RPMI7951 (cell line): ENCODE results near the gene UBAP1. TPM values are rescaled to one million over a fixed set of nuclear protein-coding genes. Genes with fewer than 3 reads are reported as not detected.
"Not testable (repeated sequence)": the region's sequence is repeated elsewhere in the genome, so short reads cannot be mapped to it uniquely, and the experiment has no call there.

Experiments used
- DNase-seq: peaks from one replicate; pipeline ENCODE4 v3.0.0-alpha.2; 2012; ENCODE audit warnings: low read depth
- total RNA-seq: library from RNA; depleted of rRNA; stranded (reverse); fragments of >200 nt; shearing (Covaris generic); gene quantifications from 2 replicates; pipeline ENCODE4 v1.2.3, GENCODE V29; 2014

Gene UBAP1
- total RNA-seq, 1 experiment from 2014 or later = 24.0 TPM

DNA sequence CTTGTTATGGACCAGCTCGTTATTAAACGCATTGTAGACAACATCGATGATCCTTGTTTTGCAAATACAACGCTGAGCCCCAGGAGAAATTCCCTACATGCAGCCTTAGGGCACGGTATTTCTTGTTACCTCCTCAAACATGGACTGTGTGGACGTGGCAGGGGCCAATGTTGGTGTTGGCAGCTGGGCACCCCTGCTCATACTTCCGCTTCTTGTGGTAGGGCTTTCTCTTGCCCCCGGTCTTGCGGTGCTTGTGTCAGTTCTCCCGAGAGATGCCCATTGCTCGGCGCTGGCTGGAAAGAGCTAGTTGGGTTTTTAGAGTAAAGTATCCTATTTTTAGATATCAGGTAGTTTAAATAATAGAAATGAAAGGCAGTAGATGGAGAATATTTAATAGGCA lies 45.5 kb downstream of the UBAP1 start:
- no peak for DNase-seq

DNA sequence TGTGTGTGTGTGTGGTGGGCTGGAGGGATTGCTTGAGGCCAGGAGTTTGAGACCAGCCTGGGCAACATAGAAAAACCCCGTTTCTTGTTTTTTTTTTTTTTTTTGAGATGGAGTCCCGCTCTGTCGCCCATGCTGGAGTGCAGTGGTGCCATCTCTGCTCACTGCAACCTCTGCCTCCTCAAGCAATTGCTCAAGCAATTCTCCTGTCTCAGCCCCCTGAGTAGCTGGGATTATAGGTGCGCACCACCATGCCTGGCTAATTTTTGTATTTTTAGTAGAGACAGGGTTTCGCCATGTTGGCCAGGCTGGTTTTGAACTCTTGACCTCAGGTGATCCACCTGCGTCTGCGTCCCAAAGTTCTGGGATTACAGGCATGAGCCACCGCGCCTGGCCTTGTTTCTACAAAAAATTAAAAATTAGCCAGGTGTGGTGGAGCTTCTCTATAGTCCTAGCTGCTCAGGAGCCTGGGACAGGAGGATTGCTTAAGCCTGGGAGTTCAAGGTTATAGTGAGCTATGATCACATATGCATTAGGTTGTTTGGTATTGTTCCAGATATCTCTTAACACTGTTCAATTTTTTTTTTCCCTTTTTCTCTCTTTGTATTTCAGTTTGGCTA lies 47.4 kb downstream of the UBAP1 start:
- DNase-seq = not testable (repeated sequence)

DNA sequence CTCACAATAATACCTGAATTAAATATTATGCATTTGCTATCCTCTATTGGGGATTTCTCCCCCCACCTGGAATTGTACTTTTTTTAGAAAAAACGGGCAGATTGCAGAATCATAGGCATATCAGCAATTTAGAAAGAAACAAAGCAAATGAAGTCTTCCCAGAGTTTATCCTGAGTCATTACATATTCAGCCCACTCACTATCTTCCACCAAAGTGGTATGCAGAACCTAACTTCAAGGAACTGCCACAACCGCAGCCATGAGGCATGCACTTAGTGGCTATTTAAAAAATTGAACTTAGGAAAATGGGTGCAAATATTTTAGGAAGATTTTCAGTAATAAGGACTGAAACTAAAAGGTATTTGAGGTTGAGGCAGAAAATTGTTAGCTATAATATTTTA lies 48.6 kb downstream of the UBAP1 start:
- DNase-seq = no peak

DNA sequence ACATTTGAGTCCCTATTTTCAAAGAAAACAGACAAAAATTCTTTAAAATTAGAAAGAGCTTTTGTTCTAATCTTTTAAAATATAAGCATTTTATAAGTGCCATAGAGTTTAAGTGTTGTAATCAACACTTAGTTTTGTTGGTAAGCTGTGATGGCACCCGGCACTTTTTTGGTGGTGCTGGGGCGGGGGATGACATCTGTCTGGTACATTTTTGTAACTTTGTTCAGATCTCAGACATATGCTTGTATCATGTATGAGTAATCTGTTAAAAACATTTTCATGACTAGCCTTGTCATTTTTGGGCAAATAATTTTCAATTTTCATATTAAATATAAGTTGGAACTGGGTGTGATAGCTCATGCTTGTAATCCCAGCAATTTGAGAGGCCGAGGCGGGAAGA lies 51.7 kb downstream of the UBAP1 start:
- DNase-seq = no peak

DNA sequence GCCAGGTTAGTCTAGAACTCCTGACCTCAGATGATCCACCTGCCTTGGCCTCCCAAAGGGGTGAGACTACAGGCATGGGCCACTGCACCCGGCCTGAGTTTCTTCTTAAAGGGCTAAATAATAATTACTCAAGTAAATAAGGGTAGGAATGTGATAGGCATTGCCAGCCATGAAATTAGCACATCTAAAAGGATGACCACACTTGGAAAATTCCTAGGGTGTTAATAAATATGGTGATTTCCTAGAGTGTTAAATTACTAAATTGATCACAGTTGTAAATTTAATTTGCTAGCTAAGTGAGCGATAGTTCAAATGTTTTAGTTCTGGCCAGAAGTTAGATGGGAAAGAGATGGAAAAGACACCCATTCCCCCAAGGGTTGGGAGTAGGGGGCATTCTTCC lies 53.4 kb downstream of the UBAP1 start:
- DNase-seq = no peak

DNA sequence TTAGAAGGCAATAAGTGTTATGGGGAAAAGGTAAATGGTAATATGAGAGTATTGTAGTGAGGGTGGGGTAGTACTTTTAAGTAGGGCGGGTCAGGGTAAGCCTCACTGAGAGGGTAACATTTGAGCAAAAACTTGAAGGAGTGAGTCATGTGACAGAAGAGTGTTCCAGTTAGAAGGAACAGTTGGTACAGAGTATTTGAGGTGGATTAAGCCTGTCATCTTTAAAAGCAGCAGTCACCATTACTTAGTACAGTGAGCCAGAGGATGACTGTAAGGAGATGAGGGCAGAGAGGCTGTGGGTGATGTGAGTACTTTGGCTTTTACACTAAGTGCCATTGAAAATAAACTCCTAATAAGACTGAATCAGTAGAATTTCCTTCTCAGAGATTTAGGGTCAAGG lies 54.8 kb downstream of the UBAP1 start:
- DNase-seq = no peak

DNA sequence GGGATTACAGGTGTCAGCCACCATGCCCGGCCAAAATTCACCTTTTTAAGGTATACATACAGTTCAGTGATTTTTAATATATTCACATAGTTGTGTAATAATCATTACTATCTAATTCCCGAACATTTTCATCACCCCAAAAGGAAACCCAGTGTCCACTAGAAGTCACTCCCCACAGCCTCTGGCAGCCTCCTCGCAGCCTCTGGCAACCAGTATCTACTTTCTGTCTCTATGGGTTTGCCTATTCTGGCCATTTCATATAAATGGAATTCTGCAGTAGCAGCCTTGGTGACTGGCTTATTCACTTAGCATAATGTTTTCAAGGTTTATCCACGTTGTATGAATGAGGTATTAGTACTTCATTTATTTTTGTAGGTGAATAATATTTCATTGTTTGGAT lies 59.0 kb downstream of the UBAP1 start:
- no peak for DNase-seq

DNA sequence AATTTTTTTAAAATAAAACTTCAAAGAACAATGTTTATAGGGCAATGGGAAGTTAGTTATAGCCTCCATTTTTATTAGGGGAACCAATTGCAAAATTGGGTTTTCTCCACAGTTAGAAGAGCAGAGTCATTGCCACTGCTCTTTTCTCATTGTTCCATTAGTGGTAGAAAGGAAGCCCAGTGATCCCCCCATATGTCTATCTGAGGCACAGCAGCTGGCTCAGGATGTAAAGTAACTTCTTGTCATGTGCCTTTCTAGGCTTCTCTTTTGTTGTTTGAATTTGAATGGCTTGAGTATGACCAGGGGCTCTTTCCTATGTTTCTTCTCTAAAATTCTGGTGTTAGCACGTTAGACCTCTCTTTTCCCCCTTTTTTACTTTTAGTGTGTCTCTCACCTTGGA lies 61.2 kb downstream of the UBAP1 start:
- no peak for DNase-seq

DNA sequence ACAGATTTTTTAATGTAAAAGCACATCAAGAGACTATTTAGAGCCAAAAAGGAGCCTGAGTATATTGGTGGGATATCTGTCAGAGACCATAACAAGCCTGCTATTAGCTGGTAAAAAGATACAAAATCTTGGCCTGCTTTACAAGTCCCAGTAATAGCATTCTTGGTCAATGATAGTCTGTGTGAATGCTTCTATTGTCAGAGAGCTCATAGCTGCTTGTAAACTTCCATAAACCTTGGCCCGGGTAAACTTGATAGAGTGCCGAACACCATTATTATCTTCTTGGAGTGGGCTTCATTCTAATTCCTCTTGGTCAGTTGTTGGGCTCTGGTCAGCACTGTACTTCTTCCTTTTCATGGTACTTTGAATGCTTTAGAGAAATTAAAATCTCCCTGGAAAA lies 64.0 kb downstream of the UBAP1 start:
- DNase-seq = no peak

DNA sequence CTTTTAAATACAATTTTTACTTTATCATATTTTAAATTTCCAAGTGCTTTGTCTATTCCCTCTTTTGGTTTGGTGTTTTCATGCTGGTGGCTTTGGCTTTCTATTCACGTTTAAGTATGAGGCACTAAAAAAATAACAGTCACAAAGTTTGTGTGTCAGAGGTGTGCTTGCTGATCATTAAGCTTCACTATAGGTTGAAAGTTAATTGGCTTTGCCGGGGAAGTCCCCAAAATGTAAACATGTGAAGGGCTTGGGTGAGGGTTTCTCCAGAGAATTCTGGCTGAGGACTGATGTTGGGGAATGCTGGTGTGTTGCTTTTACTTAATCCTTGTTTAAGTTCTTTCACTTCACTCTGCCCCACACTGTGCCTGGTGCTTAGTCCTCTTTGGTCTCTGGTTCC lies 66.4 kb downstream of the UBAP1 start:
- not testable (repeated sequence) for DNase-seq

DNA sequence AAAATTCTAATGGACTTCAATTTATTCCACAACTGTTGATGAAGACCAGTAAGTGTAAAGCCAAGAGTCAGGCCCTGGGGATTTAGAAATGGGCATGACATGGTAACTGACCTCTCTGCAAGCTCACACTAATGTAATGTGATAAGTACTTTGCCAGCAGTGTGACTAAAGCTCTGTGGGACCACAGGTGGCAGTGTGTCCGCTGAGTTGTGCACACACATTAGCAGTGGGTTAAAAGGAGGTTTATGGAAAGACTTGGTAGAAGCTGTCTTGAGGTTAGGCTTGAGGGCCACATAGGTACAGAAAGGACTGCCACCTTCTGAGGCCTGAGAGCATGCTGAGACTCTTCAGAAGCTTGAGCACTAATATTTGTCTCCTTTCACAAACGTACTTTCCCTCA lies 67.6 kb downstream of the UBAP1 start:
- no peak for DNase-seq

DNA sequence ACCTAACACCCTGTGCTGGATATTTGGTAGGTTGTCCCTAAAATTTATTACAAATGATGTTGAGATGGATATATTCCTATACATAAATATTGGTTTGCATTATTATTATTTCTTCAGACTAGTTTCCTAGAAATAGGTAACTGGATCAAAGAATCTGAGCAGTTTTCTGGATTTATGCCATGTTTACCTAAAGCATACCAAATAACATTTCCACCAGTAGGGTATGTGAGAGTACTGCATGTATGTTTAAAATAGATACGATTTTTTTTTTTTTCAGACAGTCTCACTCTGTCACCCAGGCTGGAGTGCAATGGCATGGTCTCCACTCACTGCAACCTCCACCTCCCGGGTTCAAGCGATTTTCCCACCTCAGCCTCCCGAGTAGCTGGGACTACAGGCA lies 68.9 kb downstream of the UBAP1 start:
- not testable (repeated sequence) for DNase-seq

DNA sequence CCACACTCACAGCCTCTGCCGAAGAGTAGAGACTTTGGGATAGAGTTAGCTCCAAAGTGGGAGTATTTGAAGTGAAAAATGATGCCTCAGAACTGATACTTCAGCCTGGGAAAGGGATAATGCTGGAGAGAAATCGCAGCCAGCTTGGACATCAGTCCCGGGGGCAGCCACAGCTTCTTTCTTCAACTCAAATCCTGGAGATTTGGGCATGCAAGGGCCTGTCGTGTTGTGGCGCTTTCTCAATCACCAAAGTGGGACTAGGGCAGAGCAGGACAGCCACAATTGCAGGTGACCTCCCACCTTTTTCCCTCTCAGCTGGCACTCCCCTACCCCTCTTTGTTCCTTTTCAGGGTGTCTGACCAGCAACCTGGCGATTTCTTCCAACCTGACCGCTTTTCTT lies 70.4 kb downstream of the UBAP1 start:
- no peak for DNase-seq

DNA sequence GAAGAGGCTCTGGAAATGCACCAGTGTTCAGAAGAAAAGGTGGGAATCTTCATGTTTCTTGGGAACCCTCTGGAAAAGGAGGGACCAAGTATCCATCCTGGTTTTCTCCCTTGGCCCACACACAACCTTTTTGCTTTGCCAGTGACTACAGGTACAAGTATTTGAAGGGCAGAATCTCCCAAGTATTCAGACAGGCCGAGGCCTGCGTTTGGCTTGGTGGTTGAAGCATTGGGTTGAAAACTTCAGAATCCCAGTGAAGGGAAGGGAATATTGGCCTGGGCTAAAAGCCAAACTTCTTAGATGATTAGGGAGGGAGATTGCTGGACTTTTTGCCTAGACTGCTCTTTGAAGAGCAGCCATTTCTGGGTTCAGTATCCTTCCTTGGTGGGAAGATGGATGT lies 71.9 kb downstream of the UBAP1 start:
- DNase-seq = no peak

DNA sequence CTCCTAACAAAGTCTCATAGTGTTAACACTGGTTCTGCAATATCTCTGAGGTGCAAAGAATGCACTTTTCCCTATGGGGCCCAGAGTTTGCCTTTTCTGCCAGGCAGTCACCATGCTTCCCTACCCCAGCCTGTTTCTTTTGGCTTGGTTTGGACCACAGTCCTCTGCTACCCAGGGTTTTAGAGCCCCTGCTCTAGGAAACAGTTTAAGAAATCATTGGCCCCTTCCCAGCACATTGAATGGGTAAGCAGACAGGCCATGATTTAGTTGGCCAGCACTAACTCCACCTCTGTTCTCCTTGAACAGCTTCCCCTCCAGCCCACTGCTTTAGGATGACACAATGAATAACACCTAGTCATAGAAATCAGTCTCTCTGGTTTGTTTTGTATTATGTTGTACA lies 73.2 kb downstream of the UBAP1 start:
- no peak for DNase-seq

DNA sequence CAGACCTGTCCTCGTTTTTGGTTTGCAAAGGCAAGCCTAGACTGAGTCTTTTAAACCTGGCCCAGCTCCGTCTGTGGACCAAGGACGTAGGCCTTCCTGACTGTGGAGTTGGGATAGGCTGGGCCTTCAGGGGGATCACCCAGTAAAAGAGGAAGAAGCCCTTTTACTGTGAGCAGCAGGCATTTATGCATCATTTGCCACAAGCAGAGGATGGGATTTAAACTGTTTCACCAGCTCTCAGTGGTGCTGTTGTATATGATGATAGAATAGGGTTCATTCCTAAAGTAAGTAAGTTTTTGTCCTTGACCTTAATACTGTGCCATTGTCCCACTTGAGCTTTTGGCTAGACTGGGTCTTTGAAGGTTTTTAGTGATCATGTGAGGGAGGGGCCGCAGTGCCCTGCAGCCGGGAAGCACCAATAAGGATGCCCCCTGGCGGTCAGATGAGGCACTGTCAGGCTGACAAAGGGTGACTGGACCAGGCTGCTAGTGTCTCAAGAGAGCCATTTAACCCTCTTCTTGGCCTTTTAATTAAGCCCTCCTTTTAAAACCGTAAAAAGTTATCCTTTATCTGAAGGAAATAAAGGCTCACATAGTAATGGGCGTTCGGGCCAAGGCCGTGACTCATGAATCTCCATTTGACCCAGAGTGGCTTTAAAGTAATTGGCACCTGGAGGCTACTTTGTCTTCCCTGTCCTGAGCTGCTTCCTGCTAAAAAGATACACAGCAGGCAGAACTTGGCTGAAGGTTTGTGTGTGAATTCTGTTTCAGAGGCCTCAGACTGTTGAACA lies 74.0 kb downstream of the UBAP1 start:
- peak; percentile 51 for DNase-seq

DNA sequence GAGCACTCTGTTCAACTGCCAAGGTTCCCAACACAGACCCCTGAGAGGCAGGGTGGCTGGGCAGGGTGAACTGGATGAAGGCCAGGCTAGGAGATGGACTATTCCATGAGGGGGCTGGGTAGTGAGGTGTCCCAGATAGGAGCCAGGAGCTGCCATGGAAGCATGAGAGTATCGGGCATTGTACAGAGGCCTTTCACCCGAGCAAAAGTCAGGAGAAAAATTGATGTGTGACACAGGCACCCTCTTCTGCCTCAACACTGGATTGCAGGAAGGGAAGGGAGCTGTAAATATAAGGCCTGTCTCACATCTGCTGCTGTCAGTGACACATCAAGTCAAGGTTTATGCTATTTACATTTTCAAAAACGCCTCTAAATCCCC lies 74.6 kb downstream of the UBAP1 start:
- DNase-seq = peak; percentile 28

DNA sequence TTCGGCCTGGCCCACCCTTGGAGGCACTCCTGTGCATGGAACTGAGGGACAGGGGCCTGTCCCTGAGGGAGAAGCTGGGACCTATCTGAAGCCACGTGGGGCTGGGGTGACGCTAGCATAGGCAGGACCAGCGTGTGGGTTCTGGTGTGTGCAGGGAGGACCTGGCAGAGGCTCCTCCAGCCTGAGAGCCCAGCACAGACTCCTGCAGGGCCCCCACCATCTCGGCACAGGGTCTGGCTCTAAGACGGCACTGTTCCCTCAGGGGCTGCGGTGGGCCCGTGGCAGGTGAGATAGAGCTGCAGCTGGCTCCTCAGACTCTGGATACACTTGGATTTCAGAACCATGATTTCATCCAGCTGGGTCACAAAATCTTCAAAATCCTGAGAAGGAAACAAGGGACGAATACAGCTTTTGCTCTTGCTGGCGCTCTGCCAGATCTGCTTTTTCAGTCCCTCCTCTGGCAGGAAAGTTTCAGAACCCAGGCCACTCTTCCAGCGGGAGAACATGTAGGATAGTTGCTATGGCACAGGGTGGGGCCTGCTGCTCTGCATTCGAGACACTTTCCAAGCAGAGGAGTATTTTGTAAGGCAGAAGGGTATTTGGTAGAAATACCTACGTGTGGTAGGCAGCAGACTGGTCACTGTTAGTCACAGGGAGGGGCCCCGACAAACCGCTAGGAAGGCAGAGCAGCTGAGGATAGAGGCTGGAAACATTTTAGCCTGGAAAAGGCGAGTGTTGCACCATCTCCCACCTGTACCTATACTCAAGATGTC lies 75.5 kb downstream of the UBAP1 start:
- peak; percentile 79 for DNase-seq

DNA sequence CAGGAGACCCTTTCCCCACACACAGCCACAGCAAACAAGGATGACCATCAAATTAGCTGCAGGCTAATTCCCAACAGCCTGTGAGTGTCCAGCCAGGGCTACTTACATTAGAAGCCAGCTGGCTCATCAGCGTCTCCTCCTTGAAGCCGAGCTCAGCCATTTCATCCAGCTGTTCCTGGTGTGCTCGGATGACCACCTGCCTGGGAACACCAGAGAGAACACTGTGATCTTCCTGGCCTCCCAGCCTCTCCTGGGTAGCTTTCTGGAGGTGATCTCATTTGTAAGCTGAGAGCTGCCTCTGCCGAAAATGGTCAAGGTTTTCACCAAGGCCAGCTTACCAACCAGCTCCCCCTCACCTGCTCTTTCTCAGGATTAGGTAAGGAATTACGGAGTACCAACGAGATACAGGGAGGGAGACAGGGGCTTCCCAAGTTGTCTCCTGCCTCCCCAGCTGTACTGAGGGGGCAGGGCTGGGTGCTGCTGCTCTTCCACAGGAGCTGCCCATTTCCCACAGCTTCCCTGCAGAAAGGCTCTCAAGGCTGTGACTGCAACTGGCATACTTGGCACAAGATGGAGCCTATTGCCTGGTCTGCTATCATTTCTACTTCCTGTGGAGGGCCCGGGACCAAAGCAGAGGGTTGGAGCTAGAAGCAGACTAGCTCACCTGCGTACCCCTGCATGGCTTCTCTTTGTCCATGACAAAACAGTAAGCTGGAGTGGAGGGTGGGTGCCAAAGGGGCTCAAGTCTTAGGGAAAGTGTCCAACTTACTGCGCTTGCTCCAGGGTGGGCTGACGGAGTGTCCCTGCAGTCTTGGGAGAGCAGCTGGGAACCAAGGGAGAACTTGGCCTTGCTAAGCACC lies 76.4 kb downstream of the UBAP1 start:
- DNase-seq = peak; percentile 74

DNA sequence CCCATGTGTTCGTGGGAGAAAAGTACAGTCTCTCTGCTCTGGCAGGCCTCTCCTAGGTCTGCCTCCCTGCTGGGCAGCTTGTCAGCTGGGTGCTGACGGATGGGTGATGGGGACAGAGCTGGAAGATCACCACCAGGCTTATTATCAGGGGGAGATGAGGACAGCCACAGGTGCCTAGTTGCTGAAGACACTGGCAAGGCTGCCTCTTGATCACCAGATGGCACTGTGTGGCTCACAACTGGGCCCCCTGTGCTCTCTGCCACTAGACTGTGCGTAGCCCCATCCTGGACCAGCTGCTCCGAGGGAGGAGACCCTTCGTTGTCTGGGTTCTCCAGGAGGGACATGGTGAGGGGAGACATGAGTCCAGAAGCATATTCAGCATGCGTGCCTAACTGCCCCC lies 77.3 kb downstream of the UBAP1 start:
- no peak for DNase-seq

DNA sequence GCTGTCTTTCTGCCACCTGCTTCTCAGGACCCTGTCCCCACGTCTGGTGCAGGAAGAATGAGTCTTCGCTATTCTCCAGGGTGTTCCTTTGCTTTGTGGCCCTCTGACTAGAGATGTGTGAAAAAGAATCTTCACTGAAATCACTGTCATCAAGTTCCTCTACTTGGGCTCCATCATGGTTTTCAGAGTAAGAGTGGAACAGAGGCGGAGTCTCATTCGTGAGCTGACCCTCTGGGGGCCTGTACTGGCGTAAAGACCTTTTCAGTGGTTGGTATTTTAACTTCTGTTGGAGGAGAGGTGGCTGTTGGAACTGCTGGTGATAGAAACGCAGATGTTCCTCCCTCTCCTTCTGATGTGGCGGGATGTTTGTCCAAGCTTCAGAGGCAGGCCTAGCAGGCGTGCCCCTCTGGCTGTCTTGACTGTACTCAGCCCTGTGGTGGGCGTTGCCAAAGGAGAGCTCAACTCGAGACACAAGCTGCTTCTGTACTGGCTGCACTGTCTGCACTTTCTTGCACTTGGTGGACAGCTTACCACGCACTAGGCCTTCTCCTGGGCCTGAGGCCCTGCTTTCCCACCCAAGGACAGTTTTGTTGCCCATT lies 78.2 kb downstream of the UBAP1 start:
- no peak for DNase-seq

DNA sequence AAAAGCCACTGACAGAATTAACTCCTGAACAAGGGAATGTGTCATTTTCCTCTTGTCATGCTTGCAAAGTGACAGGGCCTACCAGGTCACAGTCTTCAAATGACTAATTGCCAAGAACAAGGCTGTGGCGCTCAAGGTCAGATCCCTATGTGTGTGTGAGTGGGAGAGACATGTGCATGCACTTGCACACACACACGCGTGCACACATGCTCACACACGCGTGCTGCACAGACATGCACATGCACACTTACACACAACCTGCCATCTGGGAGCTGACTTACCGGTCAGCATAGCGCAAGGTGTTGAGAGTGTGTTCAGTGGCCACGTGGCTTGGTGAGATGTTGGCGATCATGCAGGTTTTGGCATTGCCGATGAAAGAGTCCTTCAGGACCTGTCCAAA lies 80.5 kb downstream of the UBAP1 start:
- no peak for DNase-seq
